SH-SY5Y (cell line): ENCODE data around the gene ING4.

Source experiments
- GATA2 ChIP-seq: IDR thresholded peaks from 2 replicates; pipeline ENCODE4 v1.6.1; 2011; ENCODE audit warnings: mild to moderate bottlenecking, low read depth, low read length
- GATA3 ChIP-seq: IDR thresholded peaks from 2 replicates; pipeline ENCODE4 v1.6.1; 2011; ENCODE audit warnings: low read depth, mild to moderate bottlenecking, low read length, moderate library complexity

The ING4 gene

DNA sequence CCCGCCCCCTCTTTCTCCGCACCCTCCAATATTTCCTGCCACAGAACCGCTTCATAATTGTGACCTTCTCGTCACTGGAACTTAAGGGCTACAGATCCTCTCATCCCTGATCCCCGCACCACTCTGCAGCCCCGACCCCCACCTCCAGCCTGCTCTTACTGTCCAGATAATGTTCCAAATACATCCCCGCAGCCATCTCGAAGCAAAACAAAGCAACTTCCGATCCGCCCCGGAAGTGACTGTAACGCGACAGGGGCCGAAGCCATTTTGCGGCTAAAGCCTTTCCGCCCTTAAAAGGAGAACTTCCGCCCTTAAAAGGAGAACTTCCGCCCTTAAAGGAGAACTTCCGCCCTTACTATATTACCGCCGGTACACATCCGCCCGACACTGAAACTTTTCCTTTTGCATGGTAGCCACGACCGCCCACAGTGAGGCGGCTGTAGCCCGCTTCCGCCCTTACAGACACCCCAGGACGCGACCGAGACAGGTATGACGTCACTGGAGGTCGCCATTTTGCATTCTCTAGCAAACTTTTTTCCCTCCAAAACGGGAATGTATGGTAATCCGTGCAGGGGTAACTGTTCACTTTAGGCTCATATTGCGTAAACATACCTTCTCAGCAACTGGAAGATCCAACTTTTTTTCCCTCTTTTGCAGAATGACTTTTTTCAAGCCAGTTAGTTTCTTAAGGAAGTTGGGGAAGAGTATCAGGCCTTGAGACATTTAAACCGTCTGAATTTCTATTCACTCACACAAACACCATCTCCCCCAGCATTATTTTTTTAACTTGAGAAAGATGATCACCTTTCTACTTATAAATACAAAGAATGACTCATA is at the start of gene ING4:
TSS of gene ING4 (minus strand) at position 214 of the 837 bp plus-strand sequence. CDS start at position 196, 18 bp downstream.
- TF ChIP-seq GATA3 (no peak), GATA2 (no peak)

- no peak for TF ChIP-seq GATA3
- TF ChIP-seq GATA2: no peak
These were observed 46.1 kb upstream of the ING4 start for GRCh38 chr12:6708960-6709394.

DNA sequence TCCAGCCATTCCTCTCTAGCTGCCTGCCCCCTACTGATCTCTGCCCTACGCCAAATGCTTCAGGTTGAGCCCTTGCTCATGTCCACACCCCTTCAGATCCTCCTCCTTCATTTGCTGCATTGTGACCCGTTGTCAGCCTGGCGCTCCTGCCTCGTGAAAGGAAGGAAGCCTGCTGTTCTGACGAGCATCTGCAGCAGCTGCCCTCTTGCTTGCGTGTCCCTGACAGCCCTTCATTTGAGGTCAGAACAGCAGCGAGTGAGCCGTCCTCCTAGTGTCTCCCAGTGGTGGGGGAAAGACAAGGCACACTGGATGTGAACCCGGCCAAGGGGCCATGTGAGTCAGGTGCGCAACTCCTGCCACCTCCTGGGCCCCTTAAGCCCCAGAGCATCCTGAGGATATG is 40.7 kb upstream of the ING4 start:
- TF ChIP-seq GATA2: no peak
- no peak for TF ChIP-seq GATA3

GRCh38 chr12:6701078-6701768 is 38.3 kb upstream of the ING4 start:
- TF ChIP-seq GATA2 (no peak), GATA3 (no peak)

GRCh38 chr12:6700646-6701051 is 37.7 kb upstream of the ING4 start, which contains the start of gene PIANP:
TSS of gene PIANP (minus strand) at chr12:6700815. CDS start at chr12:6698061, 2,754 bp downstream.
- TF ChIP-seq GATA2: no peak
- no peak for TF ChIP-seq GATA3

- TF ChIP-seq GATA3: no peak
- no peak for TF ChIP-seq GATA2
These were observed 37.2 kb upstream of the ING4 start for GRCh38 chr12:6699989-6700645.

- TF ChIP-seq GATA2: no peak
- TF ChIP-seq GATA3: no peak
These were observed 36.5 kb upstream of the ING4 start for GRCh38 chr12:6699259-6699988.

- TF ChIP-seq GATA2: no peak
- TF ChIP-seq GATA3: no peak
These were observed 35.6 kb upstream of the ING4 start for GRCh38 chr12:6698352-6699046.

DNA sequence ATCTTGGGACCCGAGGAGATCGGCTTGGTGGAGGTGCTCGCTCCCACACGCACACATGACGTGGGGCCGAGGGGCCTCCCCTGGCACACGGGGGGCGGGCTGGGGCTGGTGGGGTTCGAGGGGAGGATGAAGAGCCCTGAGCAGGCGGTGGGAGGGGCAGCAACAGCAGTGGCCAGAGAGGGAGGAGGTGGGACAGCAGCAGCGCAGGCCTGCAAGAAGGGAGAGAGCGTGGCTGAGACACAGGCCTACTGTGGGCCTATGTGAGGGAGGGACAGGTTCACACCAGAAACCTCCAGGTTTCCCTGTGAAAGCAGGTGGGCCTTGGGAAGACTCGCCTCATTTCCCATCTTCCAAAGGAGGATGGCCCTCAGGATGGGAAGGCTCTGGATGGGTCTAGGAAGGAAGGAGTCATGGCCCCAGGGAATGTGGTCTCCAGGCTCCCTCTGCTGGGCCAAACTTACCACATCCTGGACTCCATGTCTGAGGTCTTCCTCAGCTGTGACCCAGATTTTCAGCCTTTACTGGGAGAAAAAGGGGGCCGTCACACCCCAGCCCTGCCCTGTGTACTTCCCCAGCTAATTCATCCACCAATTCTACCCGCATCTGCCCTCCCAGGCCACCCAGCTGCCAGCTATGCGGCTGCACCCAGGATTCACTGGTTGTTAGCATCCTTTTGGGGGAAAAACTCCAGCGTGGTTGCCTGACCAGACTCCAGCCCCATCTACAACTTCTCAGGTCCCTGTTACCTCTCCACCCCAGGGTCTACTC is 34.8 kb upstream of the ING4 start:
- TF ChIP-seq GATA2 (no peak), GATA3 (no peak)

GRCh38 chr12:6696690-6697583 is 34.0 kb upstream of the ING4 start:
- no peak for TF ChIP-seq GATA3
- TF ChIP-seq GATA2: no peak

GRCh38 chr12:6695313-6696045 is 32.6 kb upstream of the ING4 start:
- no peak for TF ChIP-seq GATA3
- no peak for TF ChIP-seq GATA2

DNA sequence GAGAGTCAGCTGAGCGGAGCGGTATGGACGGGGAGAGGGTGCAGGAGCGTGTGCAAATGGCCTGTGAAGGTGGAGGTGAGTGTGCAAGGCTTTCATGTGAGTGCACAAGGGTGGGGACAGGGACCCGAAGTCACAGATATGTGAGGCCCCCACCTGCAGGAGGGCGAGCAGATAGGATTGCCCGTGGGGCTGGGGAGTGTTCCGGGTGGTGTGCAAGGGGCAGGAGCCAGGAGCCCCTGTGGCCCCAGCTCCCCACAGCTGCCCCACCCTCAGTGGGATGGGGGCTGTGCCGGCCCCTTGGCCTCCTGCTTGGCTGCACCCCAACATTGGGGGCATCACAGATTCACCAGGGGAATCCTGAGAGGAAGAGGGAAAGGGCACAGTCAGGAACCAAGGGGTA is 31.8 kb upstream of the ING4 start:
- no peak for TF ChIP-seq GATA3
- no peak for TF ChIP-seq GATA2

DNA sequence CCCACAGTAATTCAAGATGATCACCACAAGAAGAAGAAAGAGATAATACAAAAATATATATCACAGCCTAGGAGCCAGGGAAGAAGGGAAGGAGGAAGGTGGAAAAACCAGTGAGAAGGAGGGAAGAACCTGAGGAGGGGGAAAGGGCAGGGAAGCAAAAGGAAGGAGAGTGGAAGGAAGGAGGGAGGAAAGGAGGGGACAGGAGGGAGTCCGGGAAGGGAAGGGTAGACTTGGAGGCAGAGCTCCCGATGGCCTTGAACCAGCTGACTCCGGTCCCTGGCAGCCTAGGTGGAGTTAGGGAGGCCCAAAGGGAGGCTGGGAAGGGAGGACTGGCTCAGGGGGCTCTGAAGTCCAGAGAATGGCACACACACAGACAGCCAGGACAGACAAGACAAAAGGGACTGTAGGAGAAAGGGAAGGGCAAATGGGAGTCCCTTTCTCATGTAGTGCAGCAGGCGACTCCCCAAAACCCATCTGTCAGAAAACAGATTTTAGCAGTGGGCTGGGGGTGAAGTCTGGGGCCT is 31.0 kb upstream of the ING4 start:
- no peak for TF ChIP-seq GATA3
- no peak for TF ChIP-seq GATA2
